ENCODE measurements around the gene RBFOX2. TPM values are rescaled to one million over a fixed set of nuclear protein-coding genes. Genes with fewer than 3 reads are reported as not detected.

Gene RBFOX2
- total RNA-seq, 2 donors from 2014 or later = 81.8 to 86.0 TPM

DNA sequence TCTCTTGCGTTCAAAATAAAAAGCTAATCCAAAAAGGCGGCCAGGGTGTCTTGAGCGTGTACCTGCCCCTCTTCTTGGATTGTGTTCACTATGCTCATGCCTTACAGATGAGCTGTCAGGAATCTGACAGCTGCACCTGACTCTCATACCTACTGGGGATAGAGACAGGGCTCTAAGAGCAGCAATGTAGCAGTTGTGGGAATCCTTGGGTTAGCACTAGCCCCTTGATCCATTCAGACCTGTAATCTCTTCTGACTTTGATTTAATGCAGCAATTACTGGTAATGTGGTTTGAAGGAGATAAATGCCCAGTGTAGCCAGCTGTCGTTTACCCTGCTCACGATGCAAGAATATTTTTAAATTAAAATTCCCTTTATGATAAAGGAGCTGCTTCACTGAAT is 165.2 kb downstream of the RBFOX2 start:
- TF ChIP-seq, protein P1, sequence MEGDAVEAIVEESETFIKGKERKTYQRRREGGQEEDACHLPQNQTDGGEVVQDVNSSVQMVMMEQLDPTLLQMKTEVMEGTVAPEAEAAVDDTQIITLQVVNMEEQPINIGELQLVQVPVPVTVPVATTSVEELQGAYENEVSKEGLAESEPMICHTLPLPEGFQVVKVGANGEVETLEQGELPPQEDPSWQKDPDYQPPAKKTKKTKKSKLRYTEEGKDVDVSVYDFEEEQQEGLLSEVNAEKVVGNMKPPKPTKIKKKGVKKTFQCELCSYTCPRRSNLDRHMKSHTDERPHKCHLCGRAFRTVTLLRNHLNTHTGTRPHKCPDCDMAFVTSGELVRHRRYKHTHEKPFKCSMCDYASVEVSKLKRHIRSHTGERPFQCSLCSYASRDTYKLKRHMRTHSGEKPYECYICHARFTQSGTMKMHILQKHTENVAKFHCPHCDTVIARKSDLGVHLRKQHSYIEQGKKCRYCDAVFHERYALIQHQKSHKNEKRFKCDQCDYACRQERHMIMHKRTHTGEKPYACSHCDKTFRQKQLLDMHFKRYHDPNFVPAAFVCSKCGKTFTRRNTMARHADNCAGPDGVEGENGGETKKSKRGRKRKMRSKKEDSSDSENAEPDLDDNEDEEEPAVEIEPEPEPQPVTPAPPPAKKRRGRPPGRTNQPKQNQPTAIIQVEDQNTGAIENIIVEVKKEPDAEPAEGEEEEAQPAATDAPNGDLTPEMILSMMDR (IDR thresholded peaks at IDR 0.05) = no peak
- Histone ChIP-seq H3K36me3 (no peaks in the 10 kb centered on the region), H3K27me3 (no peaks in the 10 kb centered on the region), H3K27ac (peak overlapping the region in 1 of 2 donors; percentile 7), H3K4me3 (no peak overlapping the region), H3K4me1 (peaks cover 0 to 43% of the 10 kb centered on the region in 2 donors), H3K9me3 (no peaks in the 10 kb centered on the region)
- no peak for DNase-seq (ENCODE audit: low spot score)

DNA sequence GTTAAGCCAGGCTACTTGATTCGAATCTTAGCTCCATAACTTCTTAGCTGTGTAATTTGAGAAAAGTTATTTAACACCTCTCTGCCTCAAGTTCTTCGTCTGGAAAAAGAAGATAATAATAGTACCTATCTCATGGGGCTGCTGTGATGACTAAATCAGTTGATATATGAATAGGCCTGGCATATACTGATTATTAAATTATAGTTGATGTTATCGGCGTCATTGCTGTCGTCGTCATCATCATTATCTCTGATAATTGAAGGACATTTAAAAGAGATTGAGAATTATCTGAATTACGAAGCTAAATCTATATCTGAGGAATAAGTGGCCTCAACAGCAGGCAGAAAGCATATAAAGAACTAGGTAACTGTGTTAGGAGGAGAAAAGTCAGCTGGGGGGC is 165.9 kb downstream of the RBFOX2 start:
- no peak for DNase-seq (ENCODE audit: low spot score)
- Histone ChIP-seq H3K36me3 (no peaks in the 10 kb centered on the region), H3K27me3 (no peaks in the 10 kb centered on the region), H3K27ac (peak overlapping the region in 1 of 2 donors; percentile 7), H3K4me1 (peaks cover 0 to 43% of the 10 kb centered on the region in 2 donors), H3K4me3 (no peak overlapping the region), H3K9me3 (no peaks in the 10 kb centered on the region)
- TF ChIP-seq, protein P1 (IDR thresholded peaks at IDR 0.05) = no peak

DNA sequence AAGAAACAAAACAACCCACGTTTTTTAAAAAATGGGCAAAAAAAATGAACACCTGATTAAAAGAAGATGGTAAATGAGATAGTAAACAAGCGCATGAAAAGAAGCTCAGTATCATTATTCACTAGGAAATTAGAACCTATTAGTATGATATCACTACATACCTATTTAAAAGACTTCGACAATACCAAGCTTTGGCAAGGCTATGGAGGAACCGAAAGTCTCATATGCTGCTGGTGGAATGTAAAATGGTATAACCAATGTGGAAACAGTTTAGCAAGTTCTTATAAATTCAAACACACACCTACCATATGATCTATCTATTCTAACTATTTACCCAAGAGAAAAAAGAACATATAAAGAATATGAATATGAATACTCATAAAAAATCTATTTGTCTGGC is 167.2 kb downstream of the RBFOX2 start:
- TF ChIP-seq, protein P1 (IDR thresholded peaks at IDR 0.05) = no peak
- H3K4me1 ChIP-seq = peaks cover 0 to 35% of the 10 kb centered on the region in 2 donors
- no peaks in the 10 kb centered on the region for H3K36me3 ChIP-seq

DNA sequence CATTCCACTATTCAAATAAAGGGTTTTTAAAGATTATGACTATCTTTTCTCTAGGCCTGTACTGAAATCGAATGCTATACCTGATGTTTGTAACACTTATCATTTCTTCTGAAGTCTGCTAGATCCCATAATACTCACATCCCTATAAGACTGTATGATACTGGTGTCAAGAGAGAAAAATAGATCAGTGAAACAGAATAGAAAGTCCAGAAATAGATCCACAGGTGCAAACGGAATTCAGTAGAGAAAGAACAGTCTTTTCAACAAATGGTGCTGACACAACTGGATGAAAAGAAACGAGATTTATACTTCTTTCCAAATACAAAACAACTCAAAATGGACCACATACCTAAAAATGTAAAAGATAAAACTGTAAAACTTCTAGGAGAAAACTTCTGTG is 167.8 kb downstream of the RBFOX2 start:
- Histone ChIP-seq H3K36me3 (no peaks in the 10 kb centered on the region), H3K4me1 (peaks cover 0 to 34% of the 10 kb centered on the region in 2 donors), H3K4me3 (no peak overlapping the region), H3K27me3 (no peaks in the 10 kb centered on the region), H3K27ac (peak overlapping the region in 1 of 2 donors; percentile 6), H3K9me3 (no peaks in the 10 kb centered on the region)
- no peak for DNase-seq (ENCODE audit: low spot score)
- TF ChIP-seq, protein P1 (IDR thresholded peaks at IDR 0.05) = no peak

More for the DNA sequence above, 167.2 kb downstream of the RBFOX2 start:
- Histone ChIP-seq H3K27ac (no peak overlapping the region), H3K27me3 (no peaks in the 10 kb centered on the region), H3K9me3 (no peaks in the 10 kb centered on the region), H3K4me3 (no peak overlapping the region)
- no peak for DNase-seq (ENCODE audit: low spot score)

DNA sequence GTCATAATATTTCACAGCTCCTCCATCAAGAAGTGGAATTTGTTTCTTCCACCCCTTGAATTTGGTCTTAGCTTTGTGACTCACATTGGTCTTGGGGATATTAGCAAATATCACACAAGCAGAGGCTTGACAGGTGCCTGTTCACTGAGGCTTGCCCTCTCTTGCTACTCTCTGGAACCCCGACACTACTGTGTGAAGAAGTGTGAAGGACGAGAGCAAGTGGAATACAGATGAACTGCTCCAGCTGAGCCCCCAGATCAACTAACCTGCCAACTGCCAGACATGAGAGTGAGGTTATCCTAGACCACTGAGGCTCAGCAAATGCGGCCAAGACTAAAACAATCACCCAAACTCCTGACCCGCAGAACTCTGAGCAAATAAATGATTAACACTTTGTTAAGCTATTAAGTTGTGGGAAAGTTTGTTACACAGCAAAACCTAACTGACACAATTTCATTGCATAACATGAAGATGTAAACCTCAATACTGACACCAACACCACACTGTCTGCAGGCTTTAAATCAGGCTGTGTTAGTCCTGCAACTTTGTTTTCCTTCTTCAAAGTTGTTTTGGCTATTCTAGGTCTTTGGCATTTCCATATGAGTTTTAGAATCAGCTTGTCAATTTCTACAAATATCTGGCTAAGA is 168.4 kb downstream of the RBFOX2 start:
- TF ChIP-seq, protein P1 (IDR thresholded peaks at IDR 0.05) = no peak
- H3K9me3 ChIP-seq = no peaks in the 10 kb centered on the region
- H3K4me3 ChIP-seq = no peak overlapping the region
- H3K36me3 ChIP-seq = no peaks in the 10 kb centered on the region
- no peaks in the 10 kb centered on the region for H3K27me3 ChIP-seq
- no peak overlapping the region for H3K27ac ChIP-seq
- no peak for DNase-seq (ENCODE audit: low spot score)
- H3K4me1 ChIP-seq = peaks cover 0 to 34% of the 10 kb centered on the region in 2 donors

DNA sequence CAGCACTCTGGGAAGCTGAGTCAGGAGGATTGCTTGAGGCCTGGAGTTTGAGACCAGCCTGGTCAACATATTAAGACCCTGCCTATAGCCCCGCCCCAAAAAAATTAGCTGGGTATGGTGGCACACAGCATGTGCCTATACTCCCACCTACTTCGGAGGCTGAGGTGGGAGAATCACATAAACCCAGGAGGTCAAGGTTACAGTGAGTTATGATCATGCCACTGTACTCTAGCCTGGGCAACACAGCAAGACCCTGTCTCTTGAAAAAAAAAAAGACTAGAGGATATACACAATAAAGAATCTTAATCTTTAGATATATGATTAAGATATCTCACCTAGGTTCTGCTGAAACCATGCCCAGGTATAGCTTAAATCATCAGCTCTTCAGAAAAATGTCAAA is 174.3 kb downstream of the RBFOX2 start:
- no peak for DNase-seq (ENCODE audit: low spot score)
- Histone ChIP-seq H3K27me3 (no peaks in the 10 kb centered on the region), H3K27ac (no peak overlapping the region)

More for the DNA sequence above, 174.3 kb downstream of the RBFOX2 start:
- Histone ChIP-seq H3K4me1 (peaks cover 0 to 13% of the 10 kb centered on the region in 2 donors), H3K36me3 (no peaks in the 10 kb centered on the region), H3K4me3 (no peak overlapping the region), H3K9me3 (no peaks in the 10 kb centered on the region)
- TF ChIP-seq, protein P1 (IDR thresholded peaks at IDR 0.05) = no peak

Measured in right atrium auricular region (tissue), 2 donors.